ENCODE measurements around the gene IRAK1.

IRAK1 gene

DNA sequence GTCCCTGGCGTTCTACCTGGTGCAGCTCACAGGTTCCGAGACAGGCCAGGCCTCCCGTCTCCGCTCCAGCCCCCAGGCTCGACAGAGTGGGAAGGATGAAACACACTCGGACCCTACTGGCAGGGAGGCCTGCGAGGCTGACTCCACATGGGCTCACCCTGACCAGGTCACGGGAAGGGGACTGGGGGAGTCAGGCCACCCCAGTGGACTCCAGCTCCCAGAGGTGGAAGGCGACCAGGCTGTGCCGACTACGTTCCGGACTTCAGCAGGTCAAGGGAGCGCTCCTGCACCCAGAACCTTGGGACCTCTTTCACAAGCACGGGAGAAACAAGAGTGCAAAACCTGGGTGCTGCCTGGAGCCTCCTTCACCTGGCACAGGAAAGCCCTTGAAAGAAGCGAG, 4.6 kb upstream of the IRAK1 start:
- Histone ChIP-seq H3K27ac (no peak overlapping the region), H4K20me1 (ENCODE audit: insufficient read depth) (no peaks in the 10 kb centered on the region), H3K79me2 (ENCODE audit: insufficient read depth, low read depth) (peaks cover 2% of the 10 kb centered on the region; the same call in 1 of the 2 replicates), H3K4me2 (no peak overlapping the region), H3K4me3 (IDR thresholded peaks at IDR 0.05; ENCODE audit: insufficient read depth, low read depth, low read length) (no peak overlapping the region), H3K4me1 (ENCODE audit: low read depth, poor library complexity, severe bottlenecking) (no peaks in the 10 kb centered on the region), H3K27me3 (ENCODE audit: insufficient read depth, low read depth) (no peaks in the 10 kb centered on the region), H2AFZ (ENCODE audit: low read depth) (no peak overlapping the region), H3K9ac (no peak overlapping the region), H3K36me3 (ENCODE audit: insufficient read depth) (no peaks in the 10 kb centered on the region)
- TF ChIP-seq CTCF (conservative IDR thresholded peaks at IDR 0.05; ENCODE audit: low read depth, low read length) = no peak

GRCh38 chrX:154023276-154024000, 3.7 kb upstream of the IRAK1 start:
- H3K4me2 ChIP-seq = no peak overlapping the region
- H3K79me2 ChIP-seq (ENCODE audit: insufficient read depth, low read depth) = peaks cover 11% of the 10 kb centered on the region
- no peaks in the 10 kb centered on the region for H4K20me1 ChIP-seq (ENCODE audit: insufficient read depth)
- H3K4me1 ChIP-seq (ENCODE audit: low read depth, poor library complexity, severe bottlenecking) = no peaks in the 10 kb centered on the region
- no peak overlapping the region for H3K9ac ChIP-seq
- TF ChIP-seq CTCF (conservative IDR thresholded peaks at IDR 0.05; ENCODE audit: low read depth, low read length) = no peak
- H3K27ac ChIP-seq = no peak overlapping the region
- H2AFZ ChIP-seq (ENCODE audit: low read depth) = no peak overlapping the region
- no peaks in the 10 kb centered on the region for H3K36me3 ChIP-seq (ENCODE audit: insufficient read depth)
- no peak overlapping the region for H3K4me3 ChIP-seq (IDR thresholded peaks at IDR 0.05; ENCODE audit: insufficient read depth, low read depth, low read length)
- no peaks in the 10 kb centered on the region for H3K27me3 ChIP-seq (ENCODE audit: insufficient read depth, low read depth)

DNA sequence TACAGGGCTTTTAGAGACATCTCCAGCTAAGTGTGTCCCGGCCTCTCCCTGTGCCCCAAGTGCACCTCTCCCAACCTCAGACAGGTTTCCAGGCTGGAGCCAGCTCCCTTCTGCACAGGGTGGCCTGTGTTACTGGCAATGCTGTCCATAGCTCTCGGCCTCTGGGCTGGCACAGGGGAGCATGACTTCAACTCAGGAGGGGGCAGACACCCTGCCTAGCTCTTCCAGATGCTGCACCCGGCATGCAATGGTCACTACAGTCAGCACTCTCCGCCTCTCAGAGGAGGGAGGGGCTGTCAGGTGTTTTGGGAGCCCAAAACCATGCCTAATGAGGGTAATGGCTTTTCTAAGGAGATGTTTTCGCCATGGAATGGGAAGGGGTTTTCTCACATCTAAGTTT, 2.4 kb upstream of the IRAK1 start:
- peaks cover 7% of the 10 kb centered on the region for H3K4me1 ChIP-seq (ENCODE audit: low read depth, poor library complexity, severe bottlenecking)

DNA sequence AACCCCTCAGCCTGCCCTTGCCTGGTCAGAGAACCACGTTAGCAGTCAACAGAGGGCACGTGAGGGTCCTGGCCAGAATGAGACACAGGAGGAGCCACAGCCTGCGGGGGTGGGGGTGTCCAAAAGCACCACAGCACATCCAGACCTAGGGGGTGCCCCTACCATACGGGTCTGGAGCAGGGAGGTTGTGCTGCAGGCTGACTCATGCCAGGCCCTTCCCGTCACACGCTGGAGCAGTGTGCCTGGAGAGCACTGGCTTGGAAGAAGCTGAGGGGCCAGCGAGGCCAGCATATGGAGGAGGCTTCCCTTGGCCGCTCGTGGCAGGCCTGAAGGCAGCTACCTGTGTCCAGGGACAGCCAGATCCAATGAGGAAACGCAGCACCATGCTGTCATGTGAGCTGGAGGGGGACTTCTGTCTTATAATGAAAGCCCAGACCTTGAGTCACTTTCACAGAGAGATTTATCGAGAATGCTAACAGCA, 1.5 kb upstream of the IRAK1 start:
- no peaks in the 10 kb centered on the region for H3K27me3 ChIP-seq (ENCODE audit: insufficient read depth, low read depth)
- H3K4me1 ChIP-seq (ENCODE audit: low read depth, poor library complexity, severe bottlenecking) = peaks cover 12% of the 10 kb centered on the region
- H3K9ac ChIP-seq = 0 out of 2 replicates have a peak overlapping the region, but pooled peaks have one; percentile 87
- H3K36me3 ChIP-seq (ENCODE audit: insufficient read depth) = no peaks in the 10 kb centered on the region
- H3K79me2 ChIP-seq (ENCODE audit: insufficient read depth, low read depth) = peaks cover 33% of the 10 kb centered on the region
- no peaks in the 10 kb centered on the region for H4K20me1 ChIP-seq (ENCODE audit: insufficient read depth)
- no peak overlapping the region for H2AFZ ChIP-seq (ENCODE audit: low read depth)
- H3K4me3 ChIP-seq (IDR thresholded peaks at IDR 0.05; ENCODE audit: insufficient read depth, low read depth, low read length) = no peak overlapping the region
- no peak for TF ChIP-seq CTCF (conservative IDR thresholded peaks at IDR 0.05; ENCODE audit: low read depth, low read length)
- peak overlapping the region; percentile 15 for H3K4me2 ChIP-seq
- peak overlapping the region; percentile 84; the same call in 1 of the 2 replicates for H3K27ac ChIP-seq

More for the DNA sequence above, 2.4 kb upstream of the IRAK1 start:
- Histone ChIP-seq H3K36me3 (ENCODE audit: insufficient read depth) (no peaks in the 10 kb centered on the region), H3K79me2 (ENCODE audit: insufficient read depth, low read depth) (peaks cover 24% of the 10 kb centered on the region), H3K27ac (no peak overlapping the region), H2AFZ (ENCODE audit: low read depth) (no peak overlapping the region), H3K9ac (no peak overlapping the region), H3K27me3 (ENCODE audit: insufficient read depth, low read depth) (no peaks in the 10 kb centered on the region), H3K4me2 (no peak overlapping the region), H4K20me1 (ENCODE audit: insufficient read depth) (no peaks in the 10 kb centered on the region), H3K4me3 (IDR thresholded peaks at IDR 0.05; ENCODE audit: insufficient read depth, low read depth, low read length) (no peak overlapping the region)
- no peak for TF ChIP-seq CTCF (conservative IDR thresholded peaks at IDR 0.05; ENCODE audit: low read depth, low read length)
